Measurements from ENCODE around the gene ZFHX3. TPM values are rescaled to one million over a fixed set of nuclear protein-coding genes. Genes with fewer than 3 reads are reported as not detected.
A peak's percentile ranks its signal among the peaks of the same experiment; 100 is the strongest.

ZFHX3 gene
- total and polyA plus RNA-seq, 10 of the 15 experiments (the other 5 are each of a cell fraction or from before 2014, with no cell fraction given) = 0.68 to 8.6 (median 2.0) TPM

DNA sequence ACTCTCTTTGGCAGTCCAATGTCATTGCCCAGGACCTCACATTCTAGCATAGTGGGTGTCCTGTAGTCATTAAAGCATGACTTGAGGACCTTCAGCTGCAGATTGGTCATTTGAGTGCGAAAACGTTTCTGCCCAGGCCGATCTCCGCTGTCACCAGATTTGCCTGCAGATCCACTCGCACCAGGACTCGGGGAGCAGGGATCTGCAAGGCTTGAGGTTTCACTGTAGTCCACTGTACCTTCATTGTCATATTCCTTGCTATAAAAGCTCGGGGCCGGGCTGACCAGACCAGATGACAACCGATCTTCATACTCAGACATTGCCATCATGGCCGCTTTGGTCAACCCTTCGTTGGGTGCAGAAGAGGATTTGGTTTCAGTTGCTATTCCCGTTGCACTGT lies 254.2 kb downstream of the ZFHX3 start:
- CTCF ChIA-PET = no interaction called here
- no peak for FAIRE-seq

More for the DNA sequence above, 254.2 kb downstream of the ZFHX3 start:
- SMC1A ChIA-PET (ENCODE audit: uncharacterized antibody, unreplicated experiment) = no interaction called here
- no peaks in the 10 kb centered on the region for H3K79me2 ChIP-seq (ENCODE audit: control insufficient read depth, insufficient read depth, low read length)
- in situ Hi-C loops (cut with MboI) = no loop called here
- peaks cover 4 to 8% of the 10 kb centered on the region in 2 experiments; a peak in 3 of 4 replicates for H3K36me3 ChIP-seq (ENCODE audit: control insufficient read depth in 2 of 2, insufficient read depth in 2 of 2, low read length in 1 of 2)
- no peaks in the 10 kb centered on the region for H4K20me1 ChIP-seq (ENCODE audit: control insufficient read depth, insufficient read depth)
- no peak overlapping the region for H3K27ac ChIP-seq (ENCODE audit: control insufficient read depth, insufficient read depth)
- no peak overlapping the region for H3K4me3 ChIP-seq
- no peak overlapping the region for H3K9ac ChIP-seq (ENCODE audit: control insufficient read depth, insufficient read depth, low read length)
- ATAC-seq (no peak), DNase-seq (ENCODE audit: low read depth, low spot score) (no peak)
- H3K4me1 ChIP-seq (ENCODE audit: control insufficient read depth, insufficient read depth, low read length) = no peaks in the 10 kb centered on the region
- TSS peak; percentile 45 for BruUV-seq (replicated peaks)
- intact Hi-C loops (cut with micrococcal nuclease; ENCODE audit: unreplicated experiment) = no loop called here
- TF ChIP-seq, protein P1, sequence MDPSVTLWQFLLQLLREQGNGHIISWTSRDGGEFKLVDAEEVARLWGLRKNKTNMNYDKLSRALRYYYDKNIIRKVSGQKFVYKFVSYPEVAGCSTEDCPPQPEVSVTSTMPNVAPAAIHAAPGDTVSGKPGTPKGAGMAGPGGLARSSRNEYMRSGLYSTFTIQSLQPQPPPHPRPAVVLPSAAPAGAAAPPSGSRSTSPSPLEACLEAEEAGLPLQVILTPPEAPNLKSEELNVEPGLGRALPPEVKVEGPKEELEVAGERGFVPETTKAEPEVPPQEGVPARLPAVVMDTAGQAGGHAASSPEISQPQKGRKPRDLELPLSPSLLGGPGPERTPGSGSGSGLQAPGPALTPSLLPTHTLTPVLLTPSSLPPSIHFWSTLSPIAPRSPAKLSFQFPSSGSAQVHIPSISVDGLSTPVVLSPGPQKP (IDR thresholded peaks at IDR 0.05; ENCODE audit: low read depth, low read length) = no peak
- TF ChIP-seq HDAC2 (IDR thresholded peaks at IDR 0.05) (no peak), SPI1 (IDR thresholded peaks at IDR 0.05; ENCODE audit: borderline replicate concordance, insufficient read depth, low read depth, low read length) (no peak), ZBED1 (IDR thresholded peaks at IDR 0.05; ENCODE audit: borderline replicate concordance) (no peak), IKZF2 (IDR thresholded peaks at IDR 0.05) (no peak), YY1 (IDR thresholded peaks at IDR 0.05; ENCODE audit: low read depth, low read length) (no peak), TCF3 (IDR thresholded peaks at IDR 0.05; ENCODE audit: borderline replicate concordance, insufficient read depth, low read depth, low read length) (no peak), SP1 (IDR thresholded peaks at IDR 0.05; ENCODE audit: low read depth, low read length) (no peak), PAX5 (IDR thresholded peaks at IDR 0.05; ENCODE audit: borderline replicate concordance, low read depth, low read length) (no peak), MEF2A (IDR thresholded peaks at IDR 0.05; ENCODE audit: insufficient read depth, low read depth, low read length) (no peak), GABPA (IDR thresholded peaks at IDR 0.05; ENCODE audit: low read depth) (no peak), CBFB (IDR thresholded peaks at IDR 0.05; ENCODE audit: low read depth) (no peak), CHD1 (IDR thresholded peaks at IDR 0.05; ENCODE audit: low read depth, low read length) (no peak)
- TF ChIP-seq, protein P2, sequence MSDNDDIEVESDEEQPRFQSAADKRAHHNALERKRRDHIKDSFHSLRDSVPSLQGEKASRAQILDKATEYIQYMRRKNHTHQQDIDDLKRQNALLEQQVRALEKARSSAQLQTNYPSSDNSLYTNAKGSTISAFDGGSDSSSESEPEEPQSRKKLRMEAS (IDR thresholded peaks at IDR 0.05; ENCODE audit: low read depth, low read length) = no peak
- TF ChIP-seq, protein P3, sequence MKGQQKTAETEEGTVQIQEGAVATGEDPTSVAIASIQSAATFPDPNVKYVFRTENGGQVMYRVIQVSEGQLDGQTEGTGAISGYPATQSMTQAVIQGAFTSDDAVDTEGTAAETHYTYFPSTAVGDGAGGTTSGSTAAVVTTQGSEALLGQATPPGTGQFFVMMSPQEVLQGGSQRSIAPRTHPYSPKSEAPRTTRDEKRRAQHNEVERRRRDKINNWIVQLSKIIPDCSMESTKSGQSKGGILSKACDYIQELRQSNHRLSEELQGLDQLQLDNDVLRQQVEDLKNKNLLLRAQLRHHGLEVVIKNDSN (IDR thresholded peaks at IDR 0.05; ENCODE audit: borderline replicate concordance, extremely low read length, insufficient read depth, low read depth, low read length) = no peak
- TF ChIP-seq, protein P4, sequence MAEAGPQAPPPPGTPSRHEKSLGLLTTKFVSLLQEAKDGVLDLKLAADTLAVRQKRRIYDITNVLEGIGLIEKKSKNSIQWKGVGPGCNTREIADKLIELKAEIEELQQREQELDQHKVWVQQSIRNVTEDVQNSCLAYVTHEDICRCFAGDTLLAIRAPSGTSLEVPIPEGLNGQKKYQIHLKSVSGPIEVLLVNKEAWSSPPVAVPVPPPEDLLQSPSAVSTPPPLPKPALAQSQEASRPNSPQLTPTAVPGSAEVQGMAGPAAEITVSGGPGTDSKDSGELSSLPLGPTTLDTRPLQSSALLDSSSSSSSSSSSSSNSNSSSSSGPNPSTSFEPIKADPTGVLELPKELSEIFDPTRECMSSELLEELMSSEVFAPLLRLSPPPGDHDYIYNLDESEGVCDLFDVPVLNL (IDR thresholded peaks at IDR 0.05; ENCODE audit: low read depth, low read length) = no peak
- TF ChIP-seq, protein P5, sequence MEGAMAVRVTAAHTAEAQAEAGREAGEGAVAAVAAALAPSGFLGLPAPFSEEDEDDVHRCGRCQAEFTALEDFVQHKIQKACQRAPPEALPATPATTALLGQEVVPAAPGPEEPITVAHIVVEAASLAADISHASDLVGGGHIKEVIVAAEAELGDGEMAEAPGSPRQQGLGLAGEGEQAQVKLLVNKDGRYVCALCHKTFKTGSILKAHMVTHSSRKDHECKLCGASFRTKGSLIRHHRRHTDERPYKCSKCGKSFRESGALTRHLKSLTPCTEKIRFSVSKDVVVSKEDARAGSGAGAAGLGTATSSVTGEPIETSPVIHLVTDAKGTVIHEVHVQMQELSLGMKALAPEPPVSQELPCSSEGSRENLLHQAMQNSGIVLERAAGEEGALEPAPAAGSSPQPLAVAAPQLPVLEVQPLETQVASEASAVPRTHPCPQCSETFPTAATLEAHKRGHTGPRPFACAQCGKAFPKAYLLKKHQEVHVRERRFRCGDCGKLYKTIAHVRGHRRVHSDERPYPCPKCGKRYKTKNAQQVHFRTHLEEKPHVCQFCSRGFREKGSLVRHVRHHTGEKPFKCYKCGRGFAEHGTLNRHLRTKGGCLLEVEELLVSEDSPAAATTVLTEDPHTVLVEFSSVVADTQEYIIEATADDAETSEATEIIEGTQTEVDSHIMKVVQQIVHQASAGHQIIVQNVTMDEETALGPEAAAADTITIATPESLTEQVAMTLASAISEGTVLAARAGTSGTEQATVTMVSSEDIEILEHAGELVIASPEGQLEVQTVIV (IDR thresholded peaks at IDR 0.05; ENCODE audit: borderline replicate concordance, partially characterized antibody) = no peak
- POLR2A ChIA-PET = interaction anchor here (1.2 kb wide), 1 partner anchor 21 kb away, joined by 3 read pairs; no protein-coding TSS in a partner anchor
- H2AFZ ChIP-seq (ENCODE audit: control insufficient read depth, low read depth, low read length) = no peak overlapping the region
- RAD21 ChIA-PET (ENCODE audit: unreplicated experiment) = no interaction called here
- H3K9me3 ChIP-seq (replicated peaks; ENCODE audit: control insufficient read depth, insufficient read depth, low read length) = no peaks in the 10 kb centered on the region
- no peak overlapping the region for H3K4me2 ChIP-seq (ENCODE audit: control insufficient read depth, insufficient read depth)
- WGBS (ENCODE audit: insufficient coverage, insufficient replicate concordance, low lambda C conversion rate, missing lambda C conversion rate) = 93% methylated on average over 12 of the region's 12 CpGs
- no peaks in the 10 kb centered on the region for H3K27me3 ChIP-seq (replicated peaks in 1 of 2; ENCODE audit: control insufficient read depth in 2 of 2, insufficient read depth in 2 of 2, low read length in 1 of 2)
